Measurements from ENCODE around the gene GPATCH2. TPM values are rescaled to one million over a fixed set of nuclear protein-coding genes. Genes with fewer than 3 reads are reported as not detected.
"Not testable (repeated sequence)": the region's sequence is repeated elsewhere in the genome, so short reads cannot be mapped to it uniquely, and the experiment has no call there.

The GPATCH2 gene
- total RNA-seq, 1 donor from 2014 or later: 28.0 TPM

GRCh38 chr1:217585577-217585976, 45.3 kb downstream of the GPATCH2 start:
- DNase-seq (ENCODE audit: low spot score, unreplicated experiment): no peak
- no peak overlapping the region for H3K27ac Mint-ChIP-seq
- H3K36me3 Mint-ChIP-seq (ENCODE audit: insufficient read depth): peaks cover 13% of the 10 kb centered on the region
- no peak overlapping the region for H3K4me3 Mint-ChIP-seq (ENCODE audit: low read depth)
- no peaks in the 10 kb centered on the region for H3K9me3 Mint-ChIP-seq (ENCODE audit: low read depth)
- H3K27me3 Mint-ChIP-seq: no peaks in the 10 kb centered on the region
- H3K4me1 Mint-ChIP-seq (ENCODE audit: low read depth): peaks cover 1% of the 10 kb centered on the region
- no peak for TF ChIP-seq CTCF (IDR thresholded peaks at IDR 0.05; ENCODE audit: unreplicated experiment)

GRCh38 chr1:217584286-217584811, 46.5 kb downstream of the GPATCH2 start:
- H3K27me3 Mint-ChIP-seq: not testable (repeated sequence)

GRCh38 chr1:217577336-217577735, 53.6 kb downstream of the GPATCH2 start:
- DNase-seq (ENCODE audit: low spot score, unreplicated experiment): no peak
- no peak overlapping the region for H3K27ac Mint-ChIP-seq
- no peak for TF ChIP-seq CTCF (IDR thresholded peaks at IDR 0.05; ENCODE audit: unreplicated experiment)
- H3K9me3 Mint-ChIP-seq (ENCODE audit: low read depth): no peaks in the 10 kb centered on the region
- peaks cover 7% of the 10 kb centered on the region for H3K4me1 Mint-ChIP-seq (ENCODE audit: low read depth)
- no peak overlapping the region for H3K4me3 Mint-ChIP-seq (ENCODE audit: low read depth)
- peaks cover 8% of the 10 kb centered on the region for H3K36me3 Mint-ChIP-seq (ENCODE audit: insufficient read depth)
- H3K27me3 Mint-ChIP-seq: no peaks in the 10 kb centered on the region

More at GRCh38 chr1:217584286-217584811, 46.5 kb downstream of the GPATCH2 start:
- H3K9me3 Mint-ChIP-seq (ENCODE audit: low read depth); H3K4me1 Mint-ChIP-seq (ENCODE audit: low read depth); H3K27ac Mint-ChIP-seq; H3K4me3 Mint-ChIP-seq (ENCODE audit: low read depth); DNase-seq (ENCODE audit: low spot score, unreplicated experiment): not testable (repeated sequence)
- H3K36me3 Mint-ChIP-seq (ENCODE audit: insufficient read depth): peaks cover 14% of the 10 kb centered on the region

GRCh38 chr1:217574265-217574949, 56.5 kb downstream of the GPATCH2 start:
- Mint-ChIP-seq H3K27ac (no peak overlapping the region), H3K4me1 (ENCODE audit: low read depth) (peaks cover 9% of the 10 kb centered on the region), H3K27me3 (no peaks in the 10 kb centered on the region), H3K36me3 (ENCODE audit: insufficient read depth) (no peaks in the 10 kb centered on the region), H3K4me3 (ENCODE audit: low read depth) (no peak overlapping the region), H3K9me3 (ENCODE audit: low read depth) (no peaks in the 10 kb centered on the region)
- TF ChIP-seq CTCF (IDR thresholded peaks at IDR 0.05; ENCODE audit: unreplicated experiment): no peak
- DNase-seq (ENCODE audit: low spot score, unreplicated experiment): no peak

GRCh38 chr1:217569021-217569420, 61.9 kb downstream of the GPATCH2 start:
- no peak overlapping the region for H3K27ac Mint-ChIP-seq
- peaks cover 5% of the 10 kb centered on the region for H3K36me3 Mint-ChIP-seq (ENCODE audit: insufficient read depth)
- no peak overlapping the region for H3K4me3 Mint-ChIP-seq (ENCODE audit: low read depth)
- no peak for TF ChIP-seq CTCF (IDR thresholded peaks at IDR 0.05; ENCODE audit: unreplicated experiment)
- no peaks in the 10 kb centered on the region for H3K27me3 Mint-ChIP-seq
- DNase-seq (ENCODE audit: low spot score, unreplicated experiment): no peak
- H3K4me1 Mint-ChIP-seq (ENCODE audit: low read depth): peaks cover 4% of the 10 kb centered on the region
- H3K9me3 Mint-ChIP-seq (ENCODE audit: low read depth): no peaks in the 10 kb centered on the region

GRCh38 chr1:217568200-217568599, 62.7 kb downstream of the GPATCH2 start:
- peaks cover 8% of the 10 kb centered on the region for H3K36me3 Mint-ChIP-seq (ENCODE audit: insufficient read depth)
- H3K27ac Mint-ChIP-seq: peak overlapping the region; percentile 46
- no peaks in the 10 kb centered on the region for H3K27me3 Mint-ChIP-seq
- H3K9me3 Mint-ChIP-seq (ENCODE audit: low read depth): no peaks in the 10 kb centered on the region
- no peak for TF ChIP-seq CTCF (IDR thresholded peaks at IDR 0.05; ENCODE audit: unreplicated experiment)
- DNase-seq (ENCODE audit: low spot score, unreplicated experiment): no peak
- H3K4me1 Mint-ChIP-seq (ENCODE audit: low read depth): peaks cover 2% of the 10 kb centered on the region
- H3K4me3 Mint-ChIP-seq (ENCODE audit: low read depth): no peak overlapping the region

Data from progenitor cell of endocrine pancreas (in vitro differentiated cells).